Activated T-cell treated with anti-CD3 and anti-CD28 coated beads, Interleukin-2, amount 50 U/mL, for 4 hours (primary cell): ENCODE data around the gene CAPN13. TPM values are rescaled to one million over a fixed set of nuclear protein-coding genes. Genes with fewer than 3 reads are reported as not detected.

ENCODE experiments used
- ATAC-seq, 2 donors: fragments of 200-7000 bp; cut with Tn5 transposase; one replicate each; pipeline ENCODE4 v1.10.0; 2021
- DNase-seq: peaks from one replicate; pipeline ENCODE4 v3.0.0-alpha.2; 2020
- H3K27me3 Mint-ChIP-seq: one replicate; pipeline ENCODE4 v1.8.0; 2021; ENCODE audit warnings: low read depth, mixed read lengths
- H3K36me3 Mint-ChIP-seq: one replicate; pipeline ENCODE4 v1.8.0; 2022; ENCODE audit warnings: mixed read lengths; ENCODE audit not compliant: insufficient read depth
- H3K4me1 Mint-ChIP-seq: one replicate; pipeline ENCODE4 v1.8.0; 2021; ENCODE audit warnings: low read depth, mixed read lengths
- H3K4me3 Mint-ChIP-seq: one replicate; pipeline ENCODE4 v1.8.0; 2021; ENCODE audit warnings: mild to moderate bottlenecking, moderate library complexity, mixed read lengths
- H3K9me3 Mint-ChIP-seq: one replicate; pipeline ENCODE4 v1.8.0; 2021; ENCODE audit warnings: mixed read lengths
- total RNA-seq, 3 donors: library from RNA; stranded (reverse); gene quantifications; one replicate each; pipeline ENCODE4 v1.2.1, GENCODE V29; 2021

CAPN13 gene
- total RNA-seq, 3 donors from 2014 or later: 0.08 TPM; not detected in 2

DNA sequence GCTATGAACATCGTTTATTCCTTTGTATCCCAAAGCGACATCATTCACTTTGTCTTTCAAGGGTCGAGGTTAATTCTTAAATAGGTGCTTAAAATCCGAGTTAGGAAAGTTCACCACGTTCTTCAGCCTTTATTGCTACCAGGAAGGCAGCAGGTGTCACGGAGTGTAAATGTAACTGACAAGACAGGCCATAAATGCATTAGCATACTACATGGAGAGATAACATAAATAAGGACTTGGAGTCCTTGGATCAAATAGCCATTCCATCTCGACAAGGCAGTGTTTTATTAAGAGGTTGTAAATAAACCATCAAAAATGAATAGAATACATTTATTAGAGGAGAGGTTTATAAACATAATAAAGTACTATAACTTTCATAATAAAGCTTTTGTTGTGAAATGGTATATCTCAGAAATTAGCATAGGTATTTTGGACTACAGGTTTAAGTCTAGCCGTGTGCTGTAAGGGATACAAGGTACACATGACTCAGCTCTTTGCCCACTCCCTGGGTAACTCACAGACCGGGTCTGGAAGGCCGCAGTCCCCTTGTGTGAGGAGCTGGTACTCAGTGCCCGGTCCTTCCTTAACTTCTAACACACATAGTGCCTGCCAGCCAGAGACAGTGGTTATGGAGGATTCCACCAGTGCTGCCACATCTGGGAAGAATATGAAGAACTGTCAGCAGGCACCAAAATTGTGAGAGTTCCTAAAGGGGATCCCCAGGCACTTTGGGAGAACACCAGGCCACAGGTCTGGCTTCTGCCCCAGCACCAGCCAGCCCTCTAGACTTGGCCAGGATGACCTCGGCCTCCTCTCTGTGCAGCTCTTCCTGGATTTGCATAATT, 29.4 kb downstream of the CAPN13 start:
- peaks cover 13% of the 10 kb centered on the region for H3K27me3 Mint-ChIP-seq
- ATAC-seq: no peak
- DNase-seq: no peak
- H3K36me3 Mint-ChIP-seq: no peaks in the 10 kb centered on the region
- H3K4me3 Mint-ChIP-seq: no peak overlapping the region
- no peaks in the 10 kb centered on the region for H3K9me3 Mint-ChIP-seq
- H3K4me1 Mint-ChIP-seq: peaks cover 4% of the 10 kb centered on the region

DNA sequence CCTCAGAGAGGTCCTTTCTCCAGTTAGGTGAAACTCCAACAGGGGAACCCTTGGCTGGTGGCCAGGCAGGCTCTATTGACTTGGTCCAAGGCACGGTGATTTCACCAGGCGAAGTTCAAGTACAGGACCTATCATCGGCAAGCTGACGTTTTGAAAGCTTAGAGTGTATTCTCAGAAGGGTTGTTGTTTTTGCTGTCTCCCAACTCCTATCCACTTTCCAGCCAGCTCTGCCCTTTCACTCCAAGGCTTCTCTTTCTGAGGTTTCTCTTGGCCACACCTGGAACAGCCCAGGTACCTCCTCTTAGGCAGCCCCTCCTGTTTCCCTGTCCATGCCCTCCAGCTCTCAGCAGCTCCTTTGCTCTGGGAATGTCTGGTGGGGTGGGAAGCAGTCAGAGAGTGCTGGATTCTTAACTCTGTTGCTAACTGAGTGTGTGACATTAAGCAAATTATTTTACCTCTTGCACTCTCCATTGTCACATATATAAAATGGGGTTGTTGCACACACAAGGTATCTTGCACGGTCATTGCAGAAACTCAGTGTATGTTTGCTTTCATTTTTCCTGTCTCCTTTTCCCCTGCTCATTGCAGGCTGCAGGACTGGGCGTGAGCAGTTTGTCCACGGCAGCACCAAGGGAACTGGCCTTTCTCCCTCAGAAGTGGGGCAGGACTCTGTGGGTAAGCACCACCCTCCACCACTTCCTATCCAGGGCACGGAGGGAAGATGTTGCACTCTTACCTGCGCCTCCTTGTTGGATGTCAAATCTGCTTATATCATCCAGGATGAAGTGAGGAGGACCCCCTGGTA, 30.2 kb downstream of the CAPN13 start:
- no peak for ATAC-seq
- Mint-ChIP-seq H3K27me3 (peaks cover 9% of the 10 kb centered on the region), H3K4me3 (no peak overlapping the region), H3K36me3 (no peaks in the 10 kb centered on the region), H3K4me1 (peaks cover 4% of the 10 kb centered on the region), H3K9me3 (no peaks in the 10 kb centered on the region)
- DNase-seq: no peak

DNA sequence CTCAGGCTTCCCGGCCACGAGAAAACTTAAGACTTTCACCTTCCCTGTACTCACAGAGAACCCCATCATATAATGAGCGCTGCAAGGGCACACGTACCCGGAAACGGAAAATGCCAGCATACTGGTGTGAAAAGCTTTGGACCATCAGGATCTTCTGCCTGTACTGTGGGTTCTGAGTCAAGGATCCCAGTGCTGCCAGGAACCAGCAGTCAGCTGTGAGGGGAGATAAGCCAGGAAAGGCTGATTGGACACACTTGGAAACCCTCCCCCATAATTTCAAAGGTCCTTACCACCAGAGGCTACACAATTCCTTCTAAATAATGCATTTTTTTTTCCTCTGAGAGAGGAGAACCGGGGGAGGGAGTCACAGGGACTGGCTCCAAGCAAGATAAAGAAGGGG, 31.4 kb downstream of the CAPN13 start:
- Mint-ChIP-seq H3K4me3 (no peak overlapping the region), H3K36me3 (no peaks in the 10 kb centered on the region), H3K9me3 (no peaks in the 10 kb centered on the region), H3K27me3 (peaks cover 9% of the 10 kb centered on the region), H3K4me1 (peaks cover 4% of the 10 kb centered on the region)
- DNase-seq (no peak), ATAC-seq (no peak)

DNA sequence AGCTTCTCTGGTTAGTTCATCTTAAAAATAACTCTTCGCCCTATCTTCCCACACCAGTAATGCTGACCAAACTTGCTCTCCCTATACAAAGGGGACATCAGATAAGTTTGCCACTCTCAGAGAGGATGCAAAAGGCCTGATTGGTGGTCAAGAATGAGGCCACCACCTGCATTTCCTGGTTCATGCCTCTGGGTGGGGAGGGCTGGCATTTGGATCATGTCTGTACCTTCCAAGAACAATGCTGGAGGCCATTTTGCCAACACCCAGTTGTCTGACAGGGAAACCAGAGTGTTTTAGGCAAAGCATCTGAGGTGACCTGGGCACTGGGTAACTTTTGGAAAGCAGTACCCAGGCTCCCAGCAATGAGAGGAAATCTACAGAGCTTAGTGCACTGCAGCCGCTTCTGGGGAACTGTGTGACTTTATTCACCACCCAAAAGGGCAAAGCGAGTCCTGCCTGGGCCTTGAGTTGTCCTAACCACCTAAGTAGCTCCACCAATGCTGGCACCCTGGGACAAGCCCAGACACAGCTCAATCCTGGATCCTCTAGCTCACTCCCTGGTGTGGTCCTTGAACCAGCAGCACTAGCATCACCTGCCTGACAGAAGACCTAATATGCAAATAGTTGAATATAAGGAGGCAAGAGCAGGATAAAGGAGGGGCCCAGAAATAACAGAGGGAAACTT, 35.1 kb downstream of the CAPN13 start:
- Mint-ChIP-seq H3K27me3 (peaks cover 13% of the 10 kb centered on the region), H3K9me3 (no peaks in the 10 kb centered on the region), H3K36me3 (no peaks in the 10 kb centered on the region), H3K4me3 (no peak overlapping the region), H3K4me1 (peaks cover 4% of the 10 kb centered on the region)
- ATAC-seq (no peak), DNase-seq (no peak)

DNA sequence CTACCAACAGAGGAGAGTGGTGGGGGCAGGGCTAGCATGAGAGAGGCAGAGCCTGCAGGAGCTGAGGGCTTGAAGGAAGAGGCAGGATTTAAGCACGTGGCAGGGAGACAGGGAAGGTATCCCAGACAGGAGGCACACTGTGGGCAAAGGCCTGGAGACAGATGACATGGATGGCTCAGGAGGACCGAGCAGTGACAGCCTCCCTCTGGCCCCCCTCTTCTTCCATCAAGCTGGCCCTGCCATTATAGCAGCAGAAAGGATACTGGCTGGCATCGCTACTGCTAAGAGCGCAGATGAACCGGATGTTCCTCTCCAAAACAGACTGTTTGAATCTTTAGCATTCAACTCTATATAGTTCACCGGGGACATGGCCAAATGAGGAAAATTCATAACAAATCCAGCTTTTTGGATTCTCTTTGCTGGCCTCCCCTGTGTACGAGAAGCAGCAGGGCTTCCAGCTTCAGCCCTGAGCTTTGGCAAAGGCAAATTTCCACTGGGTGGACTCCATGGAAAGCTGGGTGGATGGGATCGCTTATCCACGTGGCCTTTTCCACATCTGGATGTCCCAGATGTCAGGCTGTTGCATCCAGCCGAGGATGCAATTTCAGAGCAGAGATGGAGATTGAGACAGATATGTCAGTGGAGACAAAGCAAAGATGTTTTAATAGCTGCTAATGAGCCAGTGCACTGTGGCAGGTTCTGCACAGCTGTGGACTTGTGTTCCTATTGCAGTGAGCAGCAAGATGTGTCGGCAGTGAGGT, 36.2 kb downstream of the CAPN13 start:
- H3K4me1 Mint-ChIP-seq: peaks cover 4% of the 10 kb centered on the region
- peaks cover 17% of the 10 kb centered on the region for H3K27me3 Mint-ChIP-seq

DNA sequence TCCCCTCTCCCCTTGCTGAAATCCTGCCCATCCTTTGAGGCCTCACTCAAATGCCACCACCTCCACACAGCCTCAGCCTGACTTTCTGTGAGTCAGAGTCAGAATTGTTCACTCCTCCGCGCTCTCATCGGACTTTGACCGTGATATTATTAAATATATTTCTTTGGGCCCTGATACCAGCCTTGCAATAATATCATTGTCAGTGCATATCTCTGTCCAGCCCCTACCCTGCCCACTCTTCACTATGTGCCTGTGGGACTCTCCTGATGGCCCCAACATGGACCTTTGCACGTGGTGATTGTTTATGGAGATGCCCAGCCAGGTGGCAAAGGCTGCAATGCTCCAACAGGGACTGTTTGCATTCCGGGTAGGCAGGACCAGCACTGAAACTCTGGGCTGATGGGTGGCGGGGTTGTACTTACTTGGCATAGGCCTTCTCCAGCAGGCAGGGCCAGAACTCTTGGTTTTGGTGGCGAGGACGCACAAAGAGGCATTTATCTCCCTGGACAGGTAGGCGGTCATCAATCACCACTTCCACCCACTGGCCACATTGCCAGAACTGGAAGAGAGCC, 37.3 kb downstream of the CAPN13 start:
- H3K4me3 Mint-ChIP-seq: no peak overlapping the region
- DNase-seq (no peak), ATAC-seq (no peak)
- peaks cover 21% of the 10 kb centered on the region for H3K27me3 Mint-ChIP-seq
- no peaks in the 10 kb centered on the region for H3K36me3 Mint-ChIP-seq
- no peaks in the 10 kb centered on the region for H3K4me1 Mint-ChIP-seq
- no peaks in the 10 kb centered on the region for H3K9me3 Mint-ChIP-seq

More for the DNA sequence above, 36.2 kb downstream of the CAPN13 start:
- DNase-seq (no peak), ATAC-seq (no peak)
- no peaks in the 10 kb centered on the region for H3K9me3 Mint-ChIP-seq
- H3K4me3 Mint-ChIP-seq: no peak overlapping the region
- no peaks in the 10 kb centered on the region for H3K36me3 Mint-ChIP-seq

DNA sequence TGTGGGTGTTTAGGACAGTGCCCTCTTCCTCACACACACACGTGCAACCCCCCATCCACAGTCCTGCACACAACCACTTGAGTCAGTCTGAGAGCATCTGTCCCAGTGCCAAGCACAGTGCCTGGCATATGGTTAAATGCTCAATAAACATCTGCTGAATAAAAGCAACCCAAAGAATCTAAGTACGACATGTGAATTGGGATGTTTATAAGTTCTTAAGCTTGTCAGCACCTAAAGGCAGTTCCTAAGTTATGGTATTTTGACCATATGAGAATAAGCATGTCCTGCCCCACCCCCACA, 37.8 kb downstream of the CAPN13 start:
- H3K9me3 Mint-ChIP-seq: no peaks in the 10 kb centered on the region
- no peak for DNase-seq
- ATAC-seq: no peak
- H3K27me3 Mint-ChIP-seq: peaks cover 24% of the 10 kb centered on the region
- no peaks in the 10 kb centered on the region for H3K36me3 Mint-ChIP-seq
- H3K4me1 Mint-ChIP-seq: no peaks in the 10 kb centered on the region
- H3K4me3 Mint-ChIP-seq: no peak overlapping the region

DNA sequence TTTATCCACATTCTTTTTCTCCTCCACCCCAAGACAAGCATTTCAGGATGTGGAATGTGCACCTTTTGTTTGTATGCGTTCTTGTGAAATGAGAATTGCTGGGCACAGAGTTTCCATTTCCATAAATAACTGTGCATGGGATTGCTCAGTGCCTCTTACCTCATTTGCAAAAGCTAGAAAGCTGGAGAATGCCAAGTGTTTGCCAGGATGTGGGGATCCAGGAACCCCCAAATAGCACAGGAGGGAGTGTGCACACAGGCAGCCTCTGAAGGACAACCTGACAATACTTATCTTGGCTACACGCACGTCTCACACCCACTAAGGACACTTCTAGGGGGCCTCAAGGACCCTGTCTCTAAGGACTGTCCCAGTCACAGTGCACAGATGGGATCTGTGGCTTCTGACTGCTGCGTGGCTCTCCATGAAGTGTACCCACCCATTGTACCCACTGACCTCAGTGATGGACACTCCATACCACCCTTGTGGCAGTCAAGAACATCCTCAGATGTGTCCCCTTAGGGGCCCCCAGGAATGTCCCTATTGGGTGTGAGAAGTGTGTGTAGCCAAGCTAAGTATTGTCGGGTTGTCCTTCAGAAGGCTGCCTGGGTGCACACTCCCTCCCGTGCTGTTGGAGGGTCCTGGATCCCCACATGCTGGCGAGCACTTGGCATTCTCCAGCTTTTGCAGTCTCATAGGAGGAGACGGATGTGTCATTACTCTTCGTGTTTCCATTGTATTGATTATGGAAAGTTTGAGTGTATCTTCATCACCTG, 38.4 kb downstream of the CAPN13 start:
- H3K27me3 Mint-ChIP-seq: peaks cover 24% of the 10 kb centered on the region
- H3K36me3 Mint-ChIP-seq: no peaks in the 10 kb centered on the region
- H3K9me3 Mint-ChIP-seq: no peaks in the 10 kb centered on the region
- ATAC-seq: no peak
- no peak for DNase-seq
- H3K4me3 Mint-ChIP-seq: no peak overlapping the region
- no peaks in the 10 kb centered on the region for H3K4me1 Mint-ChIP-seq

DNA sequence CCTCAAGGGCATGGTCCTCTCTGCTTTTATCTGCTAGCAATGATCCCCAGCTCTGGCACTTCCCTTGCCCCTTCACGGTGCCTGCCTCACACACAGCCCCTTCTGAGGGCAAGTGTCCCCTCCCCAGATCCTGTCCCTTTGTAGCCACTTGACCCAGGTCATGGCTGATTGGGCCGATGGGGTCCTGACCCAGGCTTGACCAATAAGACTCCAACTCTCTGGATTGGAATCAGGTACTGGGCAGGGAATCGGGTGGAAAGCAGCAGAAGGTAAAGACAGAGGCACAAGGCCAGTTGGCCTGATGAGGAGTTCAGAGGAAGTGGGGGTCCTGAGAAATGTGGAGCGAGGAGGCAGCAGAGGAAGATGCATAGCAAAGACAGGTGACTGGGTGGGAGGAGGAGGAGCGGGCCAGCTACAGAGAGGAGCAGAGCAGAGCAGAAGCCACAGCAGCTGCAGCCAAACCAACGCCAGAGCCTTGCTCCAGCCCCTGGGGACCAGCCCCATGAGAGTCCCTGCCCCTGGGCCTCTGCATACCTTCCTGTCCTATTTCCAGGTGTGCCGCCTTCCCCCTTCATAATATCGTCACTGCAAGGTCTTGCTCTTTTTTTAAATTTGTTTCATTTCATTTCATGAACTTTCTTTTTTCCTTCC, 39.1 kb downstream of the CAPN13 start:
- Mint-ChIP-seq H3K4me1 (no peaks in the 10 kb centered on the region), H3K9me3 (no peaks in the 10 kb centered on the region), H3K36me3 (no peaks in the 10 kb centered on the region), H3K27me3 (peaks cover 20% of the 10 kb centered on the region), H3K4me3 (no peak overlapping the region)
- no peak for DNase-seq
- no peak for ATAC-seq

DNA sequence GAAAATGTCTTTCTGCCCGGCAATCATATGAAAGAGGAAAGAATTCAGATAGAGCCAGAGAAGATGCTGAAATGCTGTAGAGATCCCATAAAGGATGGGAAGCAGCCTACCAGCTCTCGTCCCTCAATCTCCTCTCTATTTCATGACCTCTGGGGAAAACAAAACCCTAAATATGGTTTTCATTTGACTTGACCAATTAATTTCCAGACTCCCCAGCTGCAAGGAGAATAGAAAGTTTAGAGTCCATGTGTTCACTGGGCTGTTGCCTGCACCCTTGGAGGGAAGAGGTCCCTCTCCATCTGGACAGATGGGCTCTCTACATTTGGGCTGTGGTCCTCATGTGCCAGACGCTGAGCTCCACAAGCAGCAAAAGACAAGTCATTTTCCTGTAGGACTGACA, 40.6 kb downstream of the CAPN13 start:
- Mint-ChIP-seq H3K4me1 (no peaks in the 10 kb centered on the region), H3K27me3 (peaks cover 17% of the 10 kb centered on the region), H3K4me3 (no peak overlapping the region), H3K9me3 (no peaks in the 10 kb centered on the region), H3K36me3 (no peaks in the 10 kb centered on the region)
- ATAC-seq (no peak), DNase-seq (no peak)

DNA sequence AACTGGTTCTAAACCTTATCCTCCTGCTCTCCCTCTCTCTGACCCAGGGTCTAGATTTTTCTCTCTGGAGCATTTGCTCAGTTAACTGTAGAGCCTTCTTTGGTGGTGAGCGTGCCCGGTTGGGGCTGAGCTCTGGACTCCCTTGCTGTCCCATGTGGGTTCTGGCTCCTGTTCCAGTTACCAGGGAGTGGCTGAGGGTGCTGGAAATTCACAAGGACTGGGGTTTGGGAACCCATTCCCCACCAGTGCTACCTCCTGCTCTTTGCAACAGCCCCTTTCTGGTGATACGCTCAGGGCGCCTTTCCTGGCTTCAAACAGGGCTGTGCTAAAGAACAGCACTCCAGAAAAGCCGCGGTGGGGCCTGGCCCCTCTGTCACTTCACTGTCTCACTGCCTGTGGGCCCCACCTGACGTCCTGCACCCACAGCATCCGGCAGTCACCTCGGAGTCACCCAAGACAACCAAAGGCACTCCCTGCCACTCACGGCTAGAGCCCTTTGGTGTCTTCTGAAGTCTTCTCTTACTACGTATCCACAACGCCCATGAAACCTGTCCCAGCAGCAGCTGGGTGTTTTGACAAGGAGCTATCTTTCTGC, 41.3 kb downstream of the CAPN13 start:
- H3K9me3 Mint-ChIP-seq: no peaks in the 10 kb centered on the region
- ATAC-seq: no peak
- no peaks in the 10 kb centered on the region for H3K36me3 Mint-ChIP-seq
- DNase-seq: no peak
- no peak overlapping the region for H3K4me3 Mint-ChIP-seq
- H3K27me3 Mint-ChIP-seq: peaks cover 17% of the 10 kb centered on the region
- H3K4me1 Mint-ChIP-seq: no peaks in the 10 kb centered on the region

DNA sequence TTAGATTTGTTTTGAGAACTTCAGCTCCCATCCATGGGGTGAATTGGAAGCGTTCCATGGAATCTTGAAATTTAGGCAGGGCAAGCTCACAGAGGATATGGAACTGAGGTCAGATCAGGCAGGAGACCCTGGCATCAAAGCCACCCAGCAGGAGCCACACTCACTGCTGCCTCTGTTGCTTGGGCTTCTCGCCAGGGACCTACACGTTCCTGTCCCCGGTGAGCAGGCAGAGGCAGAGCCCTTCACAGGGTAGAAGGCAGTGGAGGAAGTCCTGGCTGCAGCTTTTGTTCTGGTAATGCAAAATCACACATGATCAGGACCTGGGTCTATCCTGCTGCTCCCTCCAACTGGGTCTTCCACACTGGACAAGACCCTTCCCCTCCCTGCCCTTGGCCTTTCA, 42.1 kb downstream of the CAPN13 start:
- H3K36me3 Mint-ChIP-seq: no peaks in the 10 kb centered on the region
- ATAC-seq: no peak
- H3K4me3 Mint-ChIP-seq: no peak overlapping the region

More for the DNA sequence above, 42.1 kb downstream of the CAPN13 start:
- Mint-ChIP-seq H3K9me3 (no peaks in the 10 kb centered on the region), H3K27me3 (peaks cover 17% of the 10 kb centered on the region), H3K4me1 (no peaks in the 10 kb centered on the region)
- DNase-seq: no peak
